Measurements from ENCODE around the gene NCOA4.
"Not testable (repeated sequence)": the region's sequence is repeated elsewhere in the genome, so short reads cannot be mapped to it uniquely, and the experiment has no call there.

NCOA4 gene

GRCh38 chr10:45978554-45978953 lies 51.9 kb downstream of the NCOA4 start:
- DNase-seq, result not testable (repeated sequence)

GRCh38 chr10:45974041-45974440 lies 56.4 kb downstream of the NCOA4 start:
- DNase-seq, result not testable (repeated sequence)

GRCh38 chr10:45972813-45973169 lies 57.6 kb downstream of the NCOA4 start:
- DNase-seq, result not testable (repeated sequence)

GRCh38 chr10:45972106-45972812 lies 58.2 kb downstream of the NCOA4 start, which contains the start of gene TIMM23:
Gene TIMM23, plus strand, starts transcription at chr10:45972489. Its CDS starts 136 bp downstream, at chr10:45972625.
- DNase-seq, result peak; percentile 64 to 84

GRCh38 chr10:45971742-45972105 lies 58.7 kb downstream of the NCOA4 start:
- not testable (repeated sequence) for DNase-seq

- not testable (repeated sequence) for DNase-seq
These were observed 59.4 kb downstream of the NCOA4 start for GRCh38 chr10:45971019-45971418.

- DNase-seq, result not testable (repeated sequence)
These were observed 67.6 kb downstream of the NCOA4 start for GRCh38 chr10:45962686-45963452.

GRCh38 chr10:45957928-45958327 lies 72.5 kb downstream of the NCOA4 start:
- DNase-seq, result not testable (repeated sequence)

GRCh38 chr10:45956634-45957033 lies 73.8 kb downstream of the NCOA4 start:
- not testable (repeated sequence) for DNase-seq

Data from NCI-H2081 (cell line).